Osteoblast (primary cell): ENCODE results near the gene SLIT3. TPM values are rescaled to one million over a fixed set of nuclear protein-coding genes. Genes with fewer than 3 reads are reported as not detected.

ENCODE experiments used
- DNase-seq: peaks from one replicate; pipeline ENCODE4 v3.0.0; 2011; ENCODE audit warnings: low spot score, mixed read lengths; ENCODE audit not compliant: insufficient read length; ENCODE audit errors: missing footprints
- H2AFZ ChIP-seq: 2 replicates; pipeline ENCODE4 v1.6.0; 2011; ENCODE audit warnings: mild to moderate bottlenecking, low read length
- H3K27ac ChIP-seq: 2 replicates; pipeline ENCODE4 v1.5.1; 2011; ENCODE audit warnings: mild to moderate bottlenecking, low read depth, low read length, moderate library complexity
- H3K27me3 ChIP-seq: 2 replicates; pipeline ENCODE4 v1.6.0; 2012; ENCODE audit warnings: mild to moderate bottlenecking, control low read depth, inconsistent platforms, low read length, moderate library complexity; ENCODE audit not compliant: insufficient read depth
- H3K36me3 ChIP-seq: 2 replicates; pipeline ENCODE4 v1.5.1; 2011; ENCODE audit warnings: mild to moderate bottlenecking, low read length, control low read depth, moderate library complexity; ENCODE audit not compliant: insufficient read depth
- H3K4me1 ChIP-seq: 2 replicates; pipeline ENCODE4 v1.5.1; 2011; ENCODE audit warnings: mild to moderate bottlenecking, low read length, control low read depth, moderate library complexity; ENCODE audit not compliant: insufficient read depth
- H3K4me2 ChIP-seq: 2 replicates; pipeline ENCODE4 v1.6.0; 2011; ENCODE audit warnings: mild to moderate bottlenecking, low read length; ENCODE audit not compliant: insufficient read depth
- H3K4me3 ChIP-seq: fragments of 200-600 bp; sonication (generic); 3 replicates; pipeline ENCODE4 v1.5.1; 2012; ENCODE audit warnings: mild to moderate bottlenecking, low read length, inconsistent platforms; ENCODE audit not compliant: insufficient read depth
- H3K79me2 ChIP-seq: 2 replicates; pipeline ENCODE4 v1.6.0; 2012; ENCODE audit warnings: mild to moderate bottlenecking, low read length, control low read depth, inconsistent platforms; ENCODE audit not compliant: insufficient read depth
- H3K9me3 ChIP-seq: 2 replicates; pipeline ENCODE4 v1.5.1; 2011; ENCODE audit warnings: low read depth, low read length, control low read depth
- H4K20me1 ChIP-seq: 2 replicates; pipeline ENCODE4 v1.6.0; 2012; ENCODE audit warnings: mild to moderate bottlenecking, low read length, control low read depth; ENCODE audit not compliant: insufficient read depth
- CTCF ChIP-seq: IDR thresholded peaks from 2 replicates; pipeline ENCODE4 v1.5.1; 2011; ENCODE audit warnings: mild to moderate bottlenecking, low read depth, low read length, moderate library complexity; ENCODE audit errors: extremely low read depth
- total RNA-seq: library from RNA; depleted of rRNA; stranded (reverse); fragments of >200 nt; gene quantifications from 2 replicates; pipeline ENCODE4 v1.2.3, GENCODE V29; 2012

The SLIT3 gene
- total RNA-seq, 1 donor = 37.6 TPM

- Histone ChIP-seq H2AFZ (no peak overlapping the region), H3K27me3 (no peaks in the 10 kb centered on the region), H3K9me3 (no peaks in the 10 kb centered on the region), H3K79me2 (no peaks in the 10 kb centered on the region), H4K20me1 (no peaks in the 10 kb centered on the region), H3K4me1 (no peaks in the 10 kb centered on the region), H3K36me3 (no peaks in the 10 kb centered on the region), H3K4me3 (no peak overlapping the region), H3K4me2 (no peak overlapping the region), H3K27ac (no peak overlapping the region)
- DNase-seq = no peak
- no peak for TF ChIP-seq CTCF
Observed at GRCh38 chr5:168951356-168951755, 349.6 kb downstream of the SLIT3 start.

DNA sequence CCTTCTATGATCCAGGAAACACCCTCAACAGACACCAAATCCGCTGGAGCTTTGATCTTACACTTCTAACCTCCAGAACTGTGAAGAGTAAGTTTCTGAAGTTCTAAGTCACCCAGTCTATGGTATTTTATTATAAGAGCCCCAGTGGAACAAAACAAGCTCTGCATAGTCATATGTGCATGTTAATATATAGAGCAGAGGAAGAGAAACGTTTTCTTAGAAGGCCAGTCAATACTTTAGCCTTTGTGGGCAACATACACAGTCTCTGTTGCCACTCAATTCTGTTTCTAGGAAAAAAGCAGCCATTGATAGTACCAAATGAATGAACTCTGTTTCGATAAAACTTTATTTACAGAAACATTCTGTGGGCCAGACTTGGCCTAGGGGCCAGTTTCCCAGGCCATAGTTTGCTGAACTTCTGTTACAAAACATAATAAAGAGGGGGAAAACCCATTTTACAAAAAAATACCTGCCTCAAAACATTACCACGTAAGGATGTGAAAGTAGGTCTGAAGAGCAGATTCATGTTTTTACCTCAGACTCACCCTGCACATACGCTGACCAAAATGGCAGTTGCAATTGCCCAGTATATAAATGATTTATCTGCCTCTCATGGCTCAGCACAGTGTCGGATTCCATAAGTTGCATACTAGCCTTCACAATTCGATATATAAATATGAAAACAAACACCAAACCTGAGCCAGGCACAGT is 350.5 kb downstream of the SLIT3 start:
- peak; percentile 9 for DNase-seq
- no peak overlapping the region for H2AFZ ChIP-seq
- H3K4me3 ChIP-seq = no peak overlapping the region
- no peak overlapping the region for H3K27ac ChIP-seq
- TF ChIP-seq CTCF = no peak
- H3K27me3 ChIP-seq = no peaks in the 10 kb centered on the region
- H3K9me3 ChIP-seq = no peaks in the 10 kb centered on the region
- no peaks in the 10 kb centered on the region for H3K79me2 ChIP-seq
- no peaks in the 10 kb centered on the region for H3K4me1 ChIP-seq
- no peaks in the 10 kb centered on the region for H3K36me3 ChIP-seq
- H3K4me2 ChIP-seq = no peak overlapping the region
- no peaks in the 10 kb centered on the region for H4K20me1 ChIP-seq

DNA sequence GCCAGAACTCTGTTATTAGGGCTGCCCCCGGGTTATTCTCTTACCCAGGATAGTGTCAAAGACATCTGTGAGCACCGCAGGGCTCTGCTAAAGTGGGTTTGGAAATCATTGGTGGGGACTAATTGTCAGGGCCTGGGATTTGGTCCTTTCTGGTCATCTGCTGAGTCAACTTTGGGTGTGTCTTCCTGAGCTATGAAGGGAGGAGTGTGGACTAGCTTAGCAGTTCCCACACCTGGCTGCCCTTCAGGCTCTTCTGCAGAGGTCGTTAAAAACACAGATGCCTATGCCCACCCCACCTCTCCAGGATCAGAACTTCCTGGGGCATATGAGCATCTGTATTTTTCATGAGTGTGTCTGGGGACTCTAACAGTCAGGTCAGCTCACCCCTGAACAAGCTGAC is 352.2 kb downstream of the SLIT3 start:
- H4K20me1 ChIP-seq = no peaks in the 10 kb centered on the region
- H3K36me3 ChIP-seq = no peaks in the 10 kb centered on the region
- no peak overlapping the region for H3K4me2 ChIP-seq
- no peaks in the 10 kb centered on the region for H3K4me1 ChIP-seq
- no peak for TF ChIP-seq CTCF
- H3K9me3 ChIP-seq = no peaks in the 10 kb centered on the region
- H3K27me3 ChIP-seq = no peaks in the 10 kb centered on the region
- no peak for DNase-seq
- no peak overlapping the region for H3K4me3 ChIP-seq
- H2AFZ ChIP-seq = no peak overlapping the region
- H3K27ac ChIP-seq = no peak overlapping the region
- no peaks in the 10 kb centered on the region for H3K79me2 ChIP-seq

DNA sequence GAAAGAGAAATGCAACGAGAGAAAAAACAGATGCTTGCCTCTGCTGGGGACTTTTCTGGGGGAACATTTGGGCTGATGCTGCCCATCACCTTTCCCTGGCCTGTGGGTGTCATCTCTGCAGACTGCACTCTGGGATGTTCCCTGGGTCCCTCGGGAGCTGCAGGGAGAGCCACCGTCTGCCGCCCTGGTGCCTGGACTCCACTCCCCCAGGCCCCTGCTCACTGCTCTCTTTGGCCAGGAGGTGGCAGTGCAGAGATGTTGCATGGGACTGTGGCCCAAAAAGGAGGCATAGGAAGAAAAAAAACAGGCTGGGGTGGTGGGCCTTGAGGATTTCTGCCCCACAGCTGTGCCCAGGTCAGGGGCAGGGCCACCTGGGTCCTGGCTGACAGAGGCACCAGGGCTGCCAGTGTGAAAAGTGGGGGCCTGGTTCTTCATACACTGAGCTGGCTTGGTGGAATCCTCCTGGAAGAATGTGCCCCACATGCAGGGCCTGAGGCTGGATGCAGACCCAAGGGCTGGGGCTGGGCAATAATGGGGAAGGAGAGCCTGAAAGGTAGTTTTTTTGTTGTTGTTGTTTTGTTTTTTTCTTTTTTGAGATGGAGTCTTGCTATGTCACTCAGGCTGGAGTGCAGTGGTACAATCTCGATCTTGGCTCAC is 353.6 kb downstream of the SLIT3 start:
- Histone ChIP-seq H3K27ac (no peak overlapping the region), H4K20me1 (no peaks in the 10 kb centered on the region), H3K4me1 (no peaks in the 10 kb centered on the region), H3K36me3 (no peaks in the 10 kb centered on the region), H2AFZ (no peak overlapping the region), H3K4me3 (peak overlapping the region; percentile 16), H3K9me3 (no peaks in the 10 kb centered on the region), H3K4me2 (no peak overlapping the region), H3K27me3 (no peaks in the 10 kb centered on the region), H3K79me2 (no peaks in the 10 kb centered on the region)
- DNase-seq = peak; percentile 93
- peak; percentile 79 for TF ChIP-seq CTCF
